Measurements from ENCODE around the gene NEK1.

NEK1 gene, protein sequence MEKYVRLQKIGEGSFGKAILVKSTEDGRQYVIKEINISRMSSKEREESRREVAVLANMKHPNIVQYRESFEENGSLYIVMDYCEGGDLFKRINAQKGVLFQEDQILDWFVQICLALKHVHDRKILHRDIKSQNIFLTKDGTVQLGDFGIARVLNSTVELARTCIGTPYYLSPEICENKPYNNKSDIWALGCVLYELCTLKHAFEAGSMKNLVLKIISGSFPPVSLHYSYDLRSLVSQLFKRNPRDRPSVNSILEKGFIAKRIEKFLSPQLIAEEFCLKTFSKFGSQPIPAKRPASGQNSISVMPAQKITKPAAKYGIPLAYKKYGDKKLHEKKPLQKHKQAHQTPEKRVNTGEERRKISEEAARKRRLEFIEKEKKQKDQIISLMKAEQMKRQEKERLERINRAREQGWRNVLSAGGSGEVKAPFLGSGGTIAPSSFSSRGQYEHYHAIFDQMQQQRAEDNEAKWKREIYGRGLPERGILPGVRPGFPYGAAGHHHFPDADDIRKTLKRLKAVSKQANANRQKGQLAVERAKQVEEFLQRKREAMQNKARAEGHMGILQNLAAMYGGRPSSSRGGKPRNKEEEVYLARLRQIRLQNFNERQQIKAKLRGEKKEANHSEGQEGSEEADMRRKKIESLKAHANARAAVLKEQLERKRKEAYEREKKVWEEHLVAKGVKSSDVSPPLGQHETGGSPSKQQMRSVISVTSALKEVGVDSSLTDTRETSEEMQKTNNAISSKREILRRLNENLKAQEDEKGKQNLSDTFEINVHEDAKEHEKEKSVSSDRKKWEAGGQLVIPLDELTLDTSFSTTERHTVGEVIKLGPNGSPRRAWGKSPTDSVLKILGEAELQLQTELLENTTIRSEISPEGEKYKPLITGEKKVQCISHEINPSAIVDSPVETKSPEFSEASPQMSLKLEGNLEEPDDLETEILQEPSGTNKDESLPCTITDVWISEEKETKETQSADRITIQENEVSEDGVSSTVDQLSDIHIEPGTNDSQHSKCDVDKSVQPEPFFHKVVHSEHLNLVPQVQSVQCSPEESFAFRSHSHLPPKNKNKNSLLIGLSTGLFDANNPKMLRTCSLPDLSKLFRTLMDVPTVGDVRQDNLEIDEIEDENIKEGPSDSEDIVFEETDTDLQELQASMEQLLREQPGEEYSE (N-terminal part only)

DNA sequence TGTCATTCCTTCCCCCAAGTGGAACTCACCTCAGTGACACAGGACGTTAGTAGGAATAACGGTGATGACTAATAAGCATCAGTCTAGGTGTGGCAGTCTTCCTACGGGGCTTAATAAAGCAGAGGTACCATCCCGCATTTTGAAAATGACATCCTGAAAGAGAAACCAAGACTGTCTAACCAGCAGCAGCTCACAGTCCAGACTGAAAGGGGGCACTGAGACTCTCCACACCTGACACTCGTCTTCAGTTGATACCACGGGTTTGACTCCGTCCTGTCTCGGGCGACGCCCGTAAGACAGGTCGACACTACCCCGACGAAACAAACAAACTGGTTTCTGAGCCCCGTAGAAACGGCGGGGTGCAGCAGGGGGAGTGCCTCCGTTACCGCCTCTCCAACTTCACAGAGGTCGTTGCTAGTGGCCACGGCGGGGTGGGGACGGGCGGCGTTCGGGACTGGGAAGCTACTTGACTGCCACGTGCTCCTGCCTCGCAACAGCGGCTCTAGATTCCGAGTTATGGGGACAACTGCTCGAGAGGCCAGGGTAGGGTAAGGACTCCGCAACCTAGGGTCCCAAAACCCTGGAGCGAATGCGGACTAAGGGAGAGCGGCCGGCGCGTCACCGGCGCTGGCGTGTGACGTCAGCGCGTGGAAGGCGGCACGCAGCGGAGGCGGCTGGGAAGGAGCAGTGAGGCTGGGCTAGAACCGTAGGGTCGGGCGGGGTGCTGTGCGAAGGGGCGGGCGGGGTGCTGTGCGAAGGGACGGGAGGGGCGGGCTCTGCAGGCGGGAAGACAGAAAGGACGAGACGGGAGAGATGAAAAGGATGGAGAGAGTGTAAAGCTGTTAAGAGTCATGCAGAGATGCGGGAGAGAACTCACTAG is at the start of gene NEK1:
Gene NEK1, minus strand, starts transcription at position 593 of the 880 bp plus-strand sequence. CDS start 9,953 bp downstream, outside the sequence.
- peak; percentile 78 for DNase-seq

DNA sequence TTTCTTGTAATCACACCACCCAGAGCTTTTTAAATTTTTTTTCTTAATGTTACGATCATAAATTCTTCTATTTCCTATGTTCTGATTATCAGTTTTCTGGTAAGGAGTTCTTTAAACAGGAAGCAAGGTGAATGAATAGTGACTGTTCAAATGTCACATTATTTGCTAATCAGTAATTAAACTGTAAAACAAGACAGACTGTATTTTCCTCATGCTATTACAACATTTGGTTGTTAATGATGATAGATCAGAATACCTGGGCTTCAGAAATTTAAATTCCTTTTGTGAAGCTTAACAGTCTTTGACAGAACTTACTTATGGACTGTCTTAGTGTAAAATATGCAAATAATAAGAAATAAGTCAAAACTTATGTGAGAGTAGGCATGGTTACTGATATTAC is 49.4 kb upstream of the NEK1 start:
- no peak for DNase-seq

DNA sequence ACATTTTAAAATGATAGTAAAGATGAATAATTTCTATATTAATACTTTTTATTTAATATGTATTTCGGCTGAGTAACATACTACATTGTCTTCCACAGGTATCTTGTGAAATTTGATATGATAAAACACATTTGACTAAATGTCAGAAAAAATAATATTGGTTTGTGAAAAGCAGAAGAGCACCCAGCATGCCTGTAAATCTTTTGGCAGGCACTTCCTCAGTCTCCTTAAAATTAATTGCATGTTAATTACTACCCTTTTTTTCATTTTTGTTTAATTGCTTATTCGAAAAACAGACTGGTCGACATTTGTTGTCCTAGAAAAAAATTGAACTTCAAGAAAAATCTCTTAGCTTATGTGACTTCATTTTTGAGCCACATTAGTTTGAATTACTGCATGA is 48.5 kb upstream of the NEK1 start:
- DNase-seq: no peak

DNA sequence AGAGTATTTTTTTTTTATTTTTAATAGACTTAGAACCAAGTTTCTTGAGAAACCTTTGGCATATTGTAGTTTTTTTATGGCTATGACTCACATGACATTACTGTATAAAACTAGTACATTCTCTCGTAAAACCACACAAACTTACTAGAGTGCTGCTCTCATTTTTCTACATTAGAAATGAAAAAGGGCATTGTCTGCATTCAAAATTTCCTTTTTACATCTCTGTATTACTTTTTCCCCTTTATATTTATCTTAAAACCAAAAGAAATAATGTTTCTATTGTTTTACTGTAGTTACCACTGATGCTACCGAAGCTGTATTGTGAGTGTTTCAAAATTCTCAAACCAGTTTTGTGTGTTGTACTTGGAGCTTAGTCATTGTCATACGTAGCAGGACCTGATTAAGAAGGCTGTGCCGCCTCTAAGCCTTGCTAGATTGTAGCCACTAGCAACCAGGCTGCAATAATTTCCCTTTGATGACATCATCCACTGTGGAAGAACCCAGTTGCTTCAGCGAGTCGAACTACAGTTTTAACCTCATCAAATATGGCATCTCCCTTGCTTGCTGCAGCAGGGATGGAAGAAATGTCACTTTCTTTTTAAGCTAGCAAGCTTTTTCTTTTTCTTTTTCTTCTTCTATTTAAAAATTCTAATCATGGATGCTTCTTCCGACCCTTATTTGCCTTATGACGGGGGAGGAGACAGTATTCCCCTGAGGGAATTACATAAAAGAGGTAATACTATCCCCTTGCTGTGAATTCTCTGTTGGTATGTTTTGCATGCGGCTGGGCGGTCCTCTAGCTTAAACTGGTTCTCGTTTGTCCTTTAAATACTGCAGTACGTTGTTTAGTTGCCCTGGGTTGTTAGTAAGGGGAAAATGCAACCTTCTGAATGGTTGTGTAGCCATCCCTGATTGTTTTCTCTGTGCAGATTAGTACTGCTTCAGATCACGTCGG is 47.6 kb upstream of the NEK1 start:
- peak; percentile 95 for DNase-seq

DNA sequence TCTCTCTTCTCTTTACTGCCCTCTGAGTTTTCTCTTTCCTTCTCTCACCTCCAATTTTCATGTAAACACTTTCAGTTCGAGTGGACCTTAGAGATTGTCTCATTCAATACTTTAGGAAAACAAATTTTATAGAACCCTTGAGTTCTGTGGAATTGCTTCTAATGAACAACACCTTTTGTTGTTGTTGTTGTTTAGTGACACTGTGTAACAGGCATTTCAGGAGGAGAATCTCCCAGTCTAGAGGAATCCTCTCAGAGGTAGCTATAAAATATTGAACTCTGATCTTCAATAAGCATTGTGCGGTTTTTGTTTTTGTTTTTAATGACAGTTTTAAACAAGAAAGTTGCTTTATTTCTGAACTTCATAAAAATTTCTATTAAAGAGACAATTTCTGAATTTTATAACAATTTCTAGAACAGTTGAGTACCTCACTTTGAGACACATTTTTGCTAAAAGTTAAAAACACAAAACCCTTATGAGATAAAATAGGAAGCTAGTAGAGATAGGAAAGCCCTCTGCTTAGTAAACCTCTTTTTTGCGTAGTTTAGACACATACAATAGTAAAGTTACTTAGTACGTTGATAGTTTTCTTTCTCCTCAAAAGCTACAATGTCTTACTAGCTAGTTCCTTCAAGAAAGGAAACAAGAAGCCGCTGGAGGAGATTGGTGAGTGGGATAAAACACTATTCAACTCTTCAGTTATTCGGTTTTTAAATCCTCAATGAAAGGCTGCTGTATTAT is 46.8 kb upstream of the NEK1 start:
- no peak for DNase-seq

DNA sequence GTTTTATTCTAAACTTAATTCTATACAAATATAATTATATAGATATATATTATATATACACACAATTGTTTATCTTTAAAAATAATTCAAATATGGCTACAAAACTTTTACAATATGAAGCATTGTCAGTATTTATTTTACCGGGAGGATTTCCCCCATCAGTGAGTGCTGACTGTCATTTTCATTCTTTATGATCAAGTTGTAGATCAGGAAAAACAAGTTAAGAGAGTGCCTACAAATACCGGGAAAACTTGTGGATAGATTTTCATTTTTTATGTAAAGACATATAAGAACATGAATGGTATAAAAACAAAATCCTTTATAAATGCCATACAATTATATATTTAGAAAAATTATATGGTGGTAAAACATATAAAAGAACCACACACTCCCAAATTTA is 45.8 kb upstream of the NEK1 start:
- DNase-seq: no peak

DNA sequence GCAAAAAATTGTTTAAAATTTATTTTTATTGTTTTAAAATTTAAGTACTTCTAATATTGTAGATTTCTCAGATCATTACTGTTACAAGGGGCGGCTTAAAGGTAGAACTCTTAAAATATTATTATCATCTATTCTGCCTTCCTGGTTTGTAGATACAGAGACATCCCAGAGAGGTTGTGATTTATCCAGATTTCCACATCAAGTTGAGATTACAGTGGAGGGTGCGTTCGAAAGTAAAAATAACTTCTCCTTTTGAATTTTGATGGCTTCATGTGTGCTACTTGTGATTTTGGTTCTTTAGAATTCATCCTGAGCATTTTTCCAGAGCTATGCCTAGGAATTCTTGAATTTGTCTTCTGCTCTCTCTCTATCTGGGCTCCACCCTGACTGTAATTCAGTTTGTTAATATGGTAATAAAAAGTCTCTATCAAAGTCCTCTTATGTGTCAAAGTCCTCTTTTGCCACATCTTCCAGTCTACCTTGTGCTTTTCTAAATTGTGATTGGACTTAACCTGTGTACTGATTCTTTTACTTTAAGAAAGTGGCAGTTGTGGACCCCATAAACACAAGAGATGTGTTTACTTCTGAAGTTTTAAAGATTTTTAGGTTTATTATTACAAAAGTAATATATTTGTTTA is 45.2 kb upstream of the NEK1 start:
- DNase-seq: no peak

DNA sequence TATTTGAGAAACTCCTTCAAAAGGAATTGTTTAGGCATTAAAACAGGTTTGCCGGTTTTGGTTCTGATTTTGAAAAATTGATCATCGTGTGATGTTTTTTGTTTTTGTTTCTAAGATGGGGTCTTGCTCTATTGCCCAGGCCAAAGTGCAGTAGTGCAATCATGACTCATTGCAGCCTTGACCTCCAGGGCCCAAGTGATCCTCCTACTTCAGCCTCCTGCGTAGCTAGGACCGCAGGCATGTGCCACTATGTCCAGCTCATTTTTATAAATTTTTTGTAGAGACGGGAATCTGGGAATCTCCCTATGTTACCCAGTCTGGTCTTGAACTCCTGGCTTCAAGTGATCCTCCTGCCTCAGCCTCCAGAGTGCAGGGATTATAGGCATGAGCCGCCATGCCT is 43.0 kb upstream of the NEK1 start:
- no peak for DNase-seq

DNA sequence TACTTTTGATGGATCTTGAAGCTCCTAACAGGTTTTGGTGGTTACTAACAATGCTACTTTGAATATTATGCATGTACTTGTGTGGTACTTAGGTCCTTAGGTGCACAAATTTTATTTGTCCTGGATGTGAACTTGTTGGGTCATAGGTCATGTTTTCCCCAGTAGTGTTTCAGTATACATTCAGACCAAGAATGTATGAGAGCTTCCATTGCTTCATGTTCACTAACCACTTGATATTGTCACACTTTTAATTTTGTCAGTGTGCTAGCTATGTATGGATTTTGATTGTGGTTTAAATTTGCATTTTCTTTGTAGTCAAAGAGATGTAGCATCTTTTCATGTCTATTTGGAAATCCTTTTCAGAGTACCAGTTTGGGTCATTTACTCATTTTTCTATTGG is 40.2 kb upstream of the NEK1 start:
- DNase-seq: no peak

DNA sequence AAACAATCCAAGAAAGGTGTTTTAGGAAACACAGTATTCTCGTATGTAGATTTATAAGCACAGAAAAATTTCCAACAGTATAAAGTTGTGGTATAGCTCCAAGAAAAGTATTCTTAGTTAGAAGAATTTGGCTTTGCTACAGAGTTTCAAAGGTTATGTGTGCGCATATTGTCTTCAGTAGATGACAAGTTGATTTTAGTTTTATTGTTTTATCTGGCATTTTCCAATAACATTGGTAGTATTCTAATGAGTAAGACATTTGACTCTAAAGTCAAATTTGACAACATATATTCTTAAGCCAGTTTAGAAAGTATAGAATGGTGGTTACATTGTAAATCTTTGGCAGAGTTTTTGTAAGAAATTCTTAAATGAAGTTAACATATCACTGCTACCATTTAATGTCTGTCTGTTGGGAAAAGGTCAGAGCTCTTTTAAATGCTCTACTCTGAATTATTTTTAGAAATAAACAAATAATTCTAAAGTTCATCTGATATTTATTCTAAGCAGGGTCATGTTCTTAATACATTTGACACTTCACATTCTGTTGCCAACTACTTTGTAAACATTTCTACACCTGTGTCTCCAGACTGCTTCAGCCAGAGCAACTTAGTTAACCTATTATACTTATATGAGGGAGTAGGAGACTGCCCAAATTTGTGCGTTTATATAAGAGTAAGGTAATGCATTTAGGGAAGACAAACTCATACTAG is 38.0 kb upstream of the NEK1 start:
- DNase-seq: no peak

DNA sequence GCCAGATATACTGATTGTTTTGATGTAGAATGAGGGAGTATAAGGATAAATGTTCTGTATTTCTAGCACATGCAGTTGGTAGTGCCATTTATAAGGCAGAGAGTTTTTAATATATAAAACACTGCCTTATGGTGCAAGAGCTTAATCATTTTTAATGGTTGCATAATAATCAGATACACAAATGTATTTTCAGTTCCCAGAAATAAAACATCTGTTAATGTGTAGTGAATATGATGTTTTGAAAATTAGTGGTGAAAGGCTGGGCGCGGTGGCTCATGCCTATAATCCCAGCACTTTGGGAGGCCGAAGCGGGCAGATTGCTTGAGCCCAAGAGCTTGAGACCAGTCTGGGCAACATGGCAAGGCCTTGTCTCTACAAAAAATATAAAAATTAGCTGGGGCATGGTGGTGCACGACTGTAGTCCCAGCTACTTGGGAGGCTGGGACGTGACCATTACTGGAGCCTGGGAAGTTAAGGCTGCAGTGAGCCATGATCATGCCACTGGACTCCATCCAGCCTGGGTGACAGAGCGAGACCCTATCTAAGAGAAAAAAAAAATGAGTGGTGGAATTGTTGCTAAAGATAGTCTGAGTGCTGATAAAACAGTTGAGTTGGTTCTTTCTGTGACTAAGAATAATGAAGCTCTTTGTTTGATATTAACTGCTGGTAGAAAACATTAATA is 37.3 kb upstream of the NEK1 start:
- no peak for DNase-seq

DNA sequence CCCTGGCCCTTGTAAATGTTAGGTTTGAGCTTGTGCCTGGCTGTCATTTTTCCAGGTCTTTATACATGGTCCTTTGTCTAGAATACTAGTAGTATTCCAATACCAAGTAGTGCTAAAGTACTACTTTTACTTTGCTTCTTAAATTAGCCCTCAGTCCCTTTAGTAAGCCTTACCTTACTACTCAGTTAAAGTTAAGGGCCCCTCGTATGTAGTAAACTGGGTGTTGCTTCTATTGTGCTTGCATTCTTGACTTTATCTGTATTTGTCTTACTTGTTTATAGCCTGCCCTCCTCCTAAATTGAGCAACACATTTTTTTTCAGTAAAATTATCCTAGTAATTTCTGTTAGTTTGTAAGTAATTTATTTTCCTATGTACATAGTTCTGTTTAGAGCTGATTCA is 33.2 kb upstream of the NEK1 start:
- no peak for DNase-seq

DNA sequence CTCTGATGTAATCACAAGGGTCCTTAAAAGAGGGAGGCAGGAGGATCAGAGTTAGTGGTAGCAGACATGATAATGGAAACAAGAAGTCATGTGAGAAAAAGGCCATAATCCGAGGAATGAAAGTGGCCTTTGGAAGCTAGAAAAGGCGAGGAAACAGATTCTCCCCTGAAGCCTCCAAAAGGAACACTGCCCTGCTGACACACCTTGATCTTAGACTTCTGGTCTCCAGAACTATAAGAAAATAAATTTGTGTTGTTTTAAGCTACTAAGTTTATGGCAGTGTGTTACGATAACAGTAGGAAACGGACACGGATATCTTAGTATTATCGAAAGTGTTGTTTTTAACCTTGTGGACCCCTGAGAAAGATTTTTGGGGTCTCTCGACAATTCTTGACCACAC is 32.4 kb upstream of the NEK1 start:
- DNase-seq: no peak

DNA sequence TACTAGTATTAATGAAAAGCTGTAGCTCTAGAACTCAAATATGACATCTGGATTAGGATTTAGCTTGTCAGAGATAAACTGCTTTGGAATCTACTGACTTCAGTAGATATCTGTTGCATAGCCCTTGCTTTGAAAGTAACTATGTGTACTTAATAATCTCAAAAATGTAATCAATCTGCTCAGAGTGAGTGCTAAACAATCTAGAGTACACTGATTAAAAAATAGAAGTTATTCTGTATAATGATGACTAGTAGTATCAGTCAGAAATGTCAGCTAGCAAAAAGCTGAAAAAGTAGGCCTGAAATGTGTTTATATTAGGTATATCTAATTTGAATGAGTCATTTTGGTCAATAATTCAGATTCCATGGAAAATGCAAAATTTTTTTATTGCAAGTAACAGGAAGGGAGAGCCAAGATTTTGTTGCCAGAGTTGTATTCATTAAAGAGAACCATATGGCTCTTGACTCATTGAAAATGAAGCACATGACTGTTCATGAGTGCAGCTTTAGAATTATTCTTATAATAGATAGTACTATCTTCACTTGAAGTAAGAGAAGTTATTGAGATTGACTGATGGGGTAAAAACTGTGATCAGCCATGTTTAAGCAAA is 28.0 kb upstream of the NEK1 start:
- peak; percentile 82 for DNase-seq

DNA sequence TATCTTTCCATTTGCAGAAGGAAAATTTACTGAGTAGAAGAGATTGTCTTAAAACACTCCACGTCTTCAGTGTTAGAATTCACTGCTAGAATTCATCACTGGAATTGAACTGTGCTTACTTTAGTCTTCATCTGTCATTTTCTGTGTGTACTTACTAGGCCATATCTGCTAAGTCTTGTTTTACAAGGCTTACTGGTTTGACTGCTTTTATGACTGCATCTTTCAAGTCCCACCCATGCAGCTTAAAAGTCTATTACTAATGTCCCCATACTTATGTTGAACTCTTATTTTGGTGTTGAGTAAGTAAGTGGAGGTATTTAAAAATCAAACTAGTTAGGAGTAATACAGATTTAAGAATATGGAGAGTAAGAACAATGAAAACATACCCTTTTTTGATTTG is 22.6 kb upstream of the NEK1 start:
- no peak for DNase-seq

DNA sequence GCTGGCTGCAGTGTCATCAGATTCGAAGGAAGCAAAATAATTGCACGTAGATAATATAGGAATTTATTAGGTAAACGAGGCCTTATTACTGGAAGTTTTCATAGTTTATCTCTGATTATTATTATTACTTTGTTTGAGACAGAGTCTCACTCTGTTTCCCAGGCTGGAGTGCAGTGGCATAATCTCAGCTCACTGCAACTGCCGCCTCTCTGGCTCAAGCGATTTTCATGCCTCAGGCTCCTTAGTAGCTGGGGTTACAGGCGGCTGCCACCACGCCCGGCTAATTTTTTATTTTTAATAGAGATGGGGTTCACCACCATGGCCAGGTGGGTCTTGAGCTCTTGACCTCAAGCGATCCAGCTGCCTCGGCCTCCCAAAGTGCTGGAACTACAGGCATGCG is 20.5 kb upstream of the NEK1 start:
- no peak for DNase-seq

DNA sequence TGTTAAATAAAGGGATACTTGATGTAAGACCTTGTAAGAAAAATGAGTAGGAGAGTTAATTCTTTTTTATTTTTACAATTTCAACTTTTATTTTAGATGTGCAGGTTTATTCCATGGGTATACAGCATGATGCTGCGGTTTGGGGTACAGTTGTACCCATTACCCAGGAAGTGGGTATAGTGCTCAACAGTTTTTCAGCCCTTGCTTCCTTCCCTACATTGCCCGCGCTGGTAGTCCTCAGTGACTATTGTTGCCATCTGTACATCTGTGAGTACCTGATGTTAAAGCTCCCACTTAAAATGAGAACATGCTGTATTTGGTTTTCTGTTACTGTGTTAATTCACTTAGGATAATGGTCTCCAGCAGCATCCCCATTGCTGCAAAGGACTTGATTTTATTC is 17.7 kb upstream of the NEK1 start:
- DNase-seq: no peak

DNA sequence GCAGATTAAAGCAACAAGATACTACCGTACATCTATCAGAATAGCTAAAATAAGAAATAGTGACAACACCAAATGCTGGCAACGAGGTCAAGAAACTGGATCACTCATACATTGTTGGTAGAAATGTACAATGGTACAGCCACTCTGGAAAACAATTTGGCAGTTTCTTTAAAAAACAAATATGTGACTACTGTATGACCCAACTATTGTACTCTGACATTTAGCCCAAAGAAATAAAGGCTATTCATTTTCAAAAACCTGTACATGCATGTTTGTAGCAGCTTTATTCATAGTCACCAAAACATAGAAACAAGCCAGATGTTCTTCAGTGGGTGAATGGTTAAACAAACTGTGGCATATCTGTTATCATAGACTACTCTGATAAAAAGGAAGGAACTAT is 16.2 kb upstream of the NEK1 start:
- no peak for DNase-seq

Measured in HCEC 1CT (cell line).